Neural progenitor cell (in vitro differentiated cells): ENCODE data around the gene NPR3. TPM values are rescaled to one million over a fixed set of nuclear protein-coding genes. Genes with fewer than 3 reads are reported as not detected.

ENCODE experiments used
- DNase-seq: peaks from one replicate; pipeline ENCODE4 v3.0.0-alpha.2; 2016; ENCODE audit warnings: low spot score
- H2AFZ ChIP-seq: fragments of 200-600 bp; sonication (generic); replicated peaks from 2 replicates; pipeline ENCODE4 v1.6.1; 2016; ENCODE audit warnings: antibody characterized with exemption
- H3F3A ChIP-seq: fragments of 200-600 bp; sonication (generic); 2 replicates; pipeline ENCODE4 v1.6.1; 2016; ENCODE audit warnings: antibody characterized with exemption, low read depth
- H3K27ac ChIP-seq: fragments of 200-600 bp; sonication (generic); 2 replicates; pipeline ENCODE4 v1.5.1; 2016; ENCODE audit warnings: mild to moderate bottlenecking
- H3K27me3 ChIP-seq: fragments of 200-600 bp; sonication (generic); 2 replicates; pipeline ENCODE4 v1.6.1; 2016; ENCODE audit warnings: mild to moderate bottlenecking, moderate library complexity
- H3K36me3 ChIP-seq: fragments of 200-600 bp; sonication (generic); 2 replicates; pipeline ENCODE4 v1.5.1; 2016
- H3K4me1 ChIP-seq: fragments of 200-600 bp; sonication (generic); 2 replicates; pipeline ENCODE4 v1.6.1; 2016; ENCODE audit warnings: mixed run types
- H3K4me2 ChIP-seq: fragments of 200-600 bp; sonication (generic); 2 replicates; pipeline ENCODE4 v1.6.1; 2016
- H3K4me3 ChIP-seq: fragments of 200-600 bp; sonication (generic); 2 replicates; pipeline ENCODE4 v1.5.1; 2016
- H3K79me2 ChIP-seq: fragments of 200-600 bp; sonication (generic); 2 replicates; pipeline ENCODE4 v1.6.1; 2016; ENCODE audit warnings: low read depth
- H3K9ac ChIP-seq: fragments of 200-600 bp; sonication (generic); 2 replicates; pipeline ENCODE4 v1.6.1; 2016
- H3K9me3 ChIP-seq: fragments of 200-600 bp; sonication (generic); 2 replicates; pipeline ENCODE4 v1.5.1; 2016; ENCODE audit warnings: low read depth
- H4K20me1 ChIP-seq: fragments of 200-600 bp; sonication (generic); 2 replicates; pipeline ENCODE4 v1.6.1; 2016; ENCODE audit warnings: low read depth
- H3K27ac Mint-ChIP-seq: 3 replicates; pipeline ENCODE4 v1.8.0; 2021; ENCODE audit warnings: mixed read lengths
- H3K27me3 Mint-ChIP-seq: 2 replicates; pipeline ENCODE4 v1.8.0; 2022; ENCODE audit warnings: low read depth, mild to moderate bottlenecking, inconsistent platforms, moderate library complexity, mixed read lengths; ENCODE audit not compliant: insufficient read depth
- H3K36me3 Mint-ChIP-seq: 3 replicates; pipeline ENCODE4 v1.8.0; 2021; ENCODE audit warnings: mixed read lengths
- H3K4me1 Mint-ChIP-seq: 3 replicates; pipeline ENCODE4 v1.8.0; 2021; ENCODE audit warnings: mixed read lengths
- H3K4me3 Mint-ChIP-seq: 3 replicates; pipeline ENCODE4 v1.8.0; 2021; ENCODE audit warnings: mild to moderate bottlenecking, moderate library complexity, mixed read lengths
- H3K9me3 Mint-ChIP-seq: 3 replicates; pipeline ENCODE4 v1.8.0; 2020; ENCODE audit warnings: mixed read lengths
- CTCF ChIP-seq: fragments of 200-600 bp; sonication (generic); IDR thresholded peaks from 2 replicates; pipeline ENCODE4 v1.5.1; 2017; ENCODE audit warnings: antibody characterized with exemption, mild to moderate bottlenecking
- EZH2 ChIP-seq: fragments of 200-600 bp; sonication (generic); IDR thresholded peaks from 2 replicates; pipeline ENCODE4 v1.6.1; 2017; ENCODE audit warnings: antibody characterized with exemption, mild to moderate bottlenecking, moderate library complexity
- EZH2phosphoT487 ChIP-seq: fragments of 200-600 bp; sonication (generic); IDR thresholded peaks from 2 replicates; pipeline ENCODE4 v1.6.1; 2017; ENCODE audit warnings: antibody characterized with exemption
- total RNA-seq: library from RNA; depleted of rRNA; stranded (reverse); fragments of >200 nt; gene quantifications from 2 replicates; pipeline ENCODE4 v1.2.3, GENCODE V29; 2015; ENCODE audit warnings: low replicate concordance

NPR3 gene
- total RNA-seq, 1 donor from 2014 or later = not detected

GRCh38 chr5:32714836-32715235 is 3.7 kb downstream of the NPR3 start:
- no peak for DNase-seq
- Histone ChIP-seq H3K4me3 (no peak overlapping the region), H3K9ac (no peak overlapping the region), H3K27me3 (peaks cover 69% of the 10 kb centered on the region), H3K9me3 (no peaks in the 10 kb centered on the region), H3F3A (peaks cover 9% of the 10 kb centered on the region), H4K20me1 (peaks cover 13% of the 10 kb centered on the region), H3K36me3 (no peaks in the 10 kb centered on the region), H3K4me1 (peaks cover 43% of the 10 kb centered on the region), H2AFZ (no peak overlapping the region), H3K27ac (no peak overlapping the region), H3K79me2 (no peaks in the 10 kb centered on the region), H3K4me2 (no peak overlapping the region)
- peaks cover 15% of the 10 kb centered on the region for H3K9me3 Mint-ChIP-seq
- no peak overlapping the region for H3K4me3 Mint-ChIP-seq
- H3K27me3 Mint-ChIP-seq = peaks cover 44% of the 10 kb centered on the region
- H3K4me1 Mint-ChIP-seq = peaks cover 14% of the 10 kb centered on the region
- TF ChIP-seq EZH2 = no peak
- TF ChIP-seq EZH2phosphoT487 = no peak
- TF ChIP-seq CTCF = no peak
- no peaks in the 10 kb centered on the region for H3K36me3 Mint-ChIP-seq
- no peak overlapping the region for H3K27ac Mint-ChIP-seq

- Histone ChIP-seq H3K36me3 (no peaks in the 10 kb centered on the region), H3K9me3 (no peaks in the 10 kb centered on the region), H3K4me1 (no peaks in the 10 kb centered on the region), H3K79me2 (no peaks in the 10 kb centered on the region), H3F3A (no peaks in the 10 kb centered on the region), H2AFZ (no peak overlapping the region), H3K27ac (no peak overlapping the region), H4K20me1 (no peaks in the 10 kb centered on the region), H3K4me3 (no peak overlapping the region), H3K9ac (no peak overlapping the region), H3K27me3 (peaks cover 14% of the 10 kb centered on the region), H3K4me2 (no peak overlapping the region)
- no peaks in the 10 kb centered on the region for H3K4me1 Mint-ChIP-seq
- H3K27me3 Mint-ChIP-seq = no peaks in the 10 kb centered on the region
- no peak for TF ChIP-seq EZH2
- no peak for TF ChIP-seq EZH2phosphoT487
- no peak for TF ChIP-seq CTCF
- no peak for DNase-seq
- H3K27ac Mint-ChIP-seq = no peak overlapping the region
- no peak overlapping the region for H3K4me3 Mint-ChIP-seq
- H3K36me3 Mint-ChIP-seq = no peaks in the 10 kb centered on the region
- peaks cover 15% of the 10 kb centered on the region for H3K9me3 Mint-ChIP-seq
These were observed 9.2 kb downstream of the NPR3 start for GRCh38 chr5:32720300-32720699.

GRCh38 chr5:32721626-32722025 is 10.5 kb downstream of the NPR3 start:
- H3F3A ChIP-seq = no peaks in the 10 kb centered on the region
- no peak overlapping the region for H3K9ac ChIP-seq
- Mint-ChIP-seq H3K9me3 (peaks cover 15% of the 10 kb centered on the region), H3K4me1 (no peaks in the 10 kb centered on the region), H3K4me3 (no peak overlapping the region), H3K27ac (no peak overlapping the region), H3K36me3 (no peaks in the 10 kb centered on the region), H3K27me3 (no peaks in the 10 kb centered on the region)
- no peak overlapping the region for H3K4me2 ChIP-seq
- no peak overlapping the region for H3K27ac ChIP-seq
- no peak for TF ChIP-seq EZH2
- TF ChIP-seq CTCF = no peak
- no peak for TF ChIP-seq EZH2phosphoT487
- no peak overlapping the region for H3K4me3 ChIP-seq
- H3K36me3 ChIP-seq = no peaks in the 10 kb centered on the region
- H3K27me3 ChIP-seq = peaks cover under 1% of the 10 kb centered on the region
- H2AFZ ChIP-seq = no peak overlapping the region
- no peaks in the 10 kb centered on the region for H3K4me1 ChIP-seq
- no peaks in the 10 kb centered on the region for H3K9me3 ChIP-seq
- no peak for DNase-seq
- H4K20me1 ChIP-seq = no peaks in the 10 kb centered on the region
- no peaks in the 10 kb centered on the region for H3K79me2 ChIP-seq
